Peyer's patch (tissue), 4 donors: Measurements from ENCODE around the gene DOCK3.

Source experiments
- CTCF ChIP-seq, 6 experiments: fragments of 450-650 bp in 4 of 6; fragments of 200-600 bp in 2 of 6; sonication (generic) in 1 of 6; IDR thresholded peaks; one replicate each; pipeline ENCODE4 v1.5.1; 2017 to 2019; ENCODE audit warnings: antibody characterized with exemption in 6 of 6, mild to moderate bottlenecking in 3 of 6, moderate library complexity in 1 of 6
- POLR2A ChIP-seq, 2 donors: fragments of 450-650 bp; IDR thresholded peaks; one replicate each; pipeline ENCODE4 v1.5.1; 2017; ENCODE audit warnings: antibody characterized with exemption in 2 of 2, mild to moderate bottlenecking in 2 of 2, moderate library complexity in 2 of 2

- TF ChIP-seq CTCF (IDR thresholded peaks at IDR 0.05) (no peak), POLR2A (IDR thresholded peaks at IDR 0.05) (no peak)
These were observed 16.3 kb upstream of the DOCK3 start for GRCh38 chr3:50658416-50658815.
